HepG2 (cell line): ENCODE results near the gene TMTC1. TPM values are rescaled to one million over a fixed set of nuclear protein-coding genes. Genes with fewer than 3 reads are reported as not detected.

Source experiments
- ATAC-seq: fragments of 200-7000 bp; cut with Tn5 transposase; 3 replicates; pipeline ENCODE4 v1.9.1; 2020; ENCODE audit warnings: mild to moderate bottlenecking, moderate library complexity
- BruUV-seq: library from RNA; stranded (reverse); fragments of 400-500 nt; replicated peaks from 2 replicates; lab custom pipeline; 2021; lab: Mats Ljungman, UMichigan
- CTCF ChIA-PET: fragments of 300-600 bp; formaldehyde crosslinking; extraction: SDS; loops from one replicate; lab custom pipeline; 2021; ENCODE audit warnings: low total read pairs, inconsistent platforms, low intra/inter-chr PET ratio; lab: Yijun Ruan, JAX
- POLR2A ChIA-PET: fragments of 350-600 bp; sonication (Branson Sonifier 250); formaldehyde crosslinking; loops from one replicate; lab custom pipeline; 2020; ENCODE audit warnings: antibody characterized with exemption, inconsistent platforms; lab: Yijun Ruan, JAX
- DNase-seq: peaks from one replicate; pipeline ENCODE4 v3.0.0-alpha.2; 2015; ENCODE audit warnings: low spot score
- FAIRE-seq: peaks from 3 replicates; lab custom pipeline; 2011; peaks lifted over from hg19 to GRCh38; lab: Jason Lieb, UNC
- H2AFZ ChIP-seq: one replicate; pipeline ENCODE4 v1.6.1; 2011; ENCODE audit warnings: low read length, inconsistent platforms
- H3K27ac ChIP-seq: fragments of 300-600 bp; 3 replicates; pipeline ENCODE4 v1.8.0; 2011; ENCODE audit warnings: mixed run types, mild to moderate bottlenecking, mixed read lengths, low read length, inconsistent platforms; ENCODE audit not compliant: insufficient read depth; ENCODE audit errors: extremely low read length
- H3K27me3 ChIP-seq, 2 experiments: fragments of 200-600 bp in 1 of 2; 2 replicates in 1 of 2; 3 replicates in 1 of 2; pipeline versions ENCODE4 v1.6.0 to v1.8.0; 2011; ENCODE audit warnings: low read length in 2 of 2, mild to moderate bottlenecking in 2 of 2, moderate library complexity in 2 of 2, inconsistent platforms in 1 of 2; ENCODE audit not compliant: insufficient read depth in 2 of 2, control insufficient read depth in 1 of 2
- H3K36me3 ChIP-seq, 2 experiments: fragments of 200-600 bp in 1 of 2; replicated peaks in 1 of 2; 2 replicates in 1 of 2; 3 replicates in 1 of 2; pipeline versions ENCODE4 v1.5.1 to v1.8.0; 2011; ENCODE audit warnings: low read length in 2 of 2, inconsistent platforms in 1 of 2; ENCODE audit not compliant: insufficient read depth in 2 of 2, control insufficient read depth in 1 of 2
- H3K4me1 ChIP-seq: 2 replicates; pipeline ENCODE4 v1.5.1; 2012; ENCODE audit warnings: low read length, inconsistent platforms; ENCODE audit not compliant: insufficient read depth
- H3K4me2 ChIP-seq: 2 replicates; pipeline ENCODE4 v1.6.0; 2011; ENCODE audit warnings: low read depth, low read length, inconsistent platforms
- H3K4me3 ChIP-seq, 3 experiments: fragments of 200-600 bp in 1 of 3; sonication (generic), shearing (Covaris generic) in 1 of 3; replicated peaks in 1 of 3; 2 replicates each; pipeline ENCODE4 v1.5.1; 2011 to 2016; ENCODE audit warnings: low read length in 3 of 3, inconsistent platforms in 2 of 3, low read depth in 2 of 3, mild to moderate bottlenecking in 2 of 3, control low read depth in 1 of 3, mixed read lengths in 1 of 3; ENCODE audit not compliant: insufficient read depth in 1 of 3
- H3K79me2 ChIP-seq: one replicate; pipeline ENCODE4 v1.6.1; 2011; ENCODE audit warnings: low read length, inconsistent platforms; ENCODE audit not compliant: insufficient read depth
- H3K9ac ChIP-seq: 2 replicates; pipeline ENCODE4 v1.6.0; 2011; ENCODE audit warnings: mild to moderate bottlenecking, low read depth, low read length, inconsistent platforms; ENCODE audit not compliant: insufficient read depth
- H3K9me3 ChIP-seq: 2 replicates; pipeline ENCODE4 v1.5.1; 2012; ENCODE audit warnings: mild to moderate bottlenecking, low read length
- H4K20me1 ChIP-seq: 2 replicates; pipeline ENCODE4 v1.6.0; 2011; ENCODE audit warnings: inconsistent platforms, mild to moderate bottlenecking, low read length, moderate library complexity; ENCODE audit not compliant: insufficient read depth
- MAF1 ChIP-seq: sonication (generic); formaldehyde crosslinking; IDR thresholded peaks from 2 replicates; pipeline ENCODE4 v1.5.0; 2020; ENCODE audit warnings: missing genetic modification reagents, borderline replicate concordance
- ZNF7 ChIP-seq: IDR thresholded peaks from 2 replicates; pipeline ENCODE4 v1.6.1; 2016; ENCODE audit warnings: missing biosample characterization, missing genetic modification reagents
- WGBS: methylation state at CpG from one replicate; pipeline ENCODE4 v1.1.6; 2017; ENCODE audit warnings: low lambda C conversion rate; 5-methylcytosine and 5-hydroxymethylcytosine counted together
- in situ Hi-C: cut with HindIII; loops from 2 replicates; pipeline ENCODE4 v1.10.0; 2017; ENCODE audit warnings: low pct_unique_long_range_greater_than_20kb; ENCODE audit not compliant: extremely low pct_ligation_motif_present
- intact Hi-C: fragments of 100-400 bp; cut with micrococcal nuclease; formaldehyde crosslinking; loops from one replicate; pipeline ENCODE4 v1.10.0; 2022; ENCODE audit not compliant: unreplicated experiment
- polyA plus RNA-seq, 8 experiments: library from polyadenylated mRNA; depleted of rRNA in 3 of 8; stranded (reverse) in 7 of 8; unstranded in 1 of 8; fragments of >200 nt; fragmentation: Illumina TruSeq in 4 of 8; extraction: Trizol in 4 of 8; gene quantifications; 2 replicates each; pipeline versions ENCODE4 v1.2.1 to v1.2.3, GENCODE V29; 2011 to 2016; ENCODE audit warnings: low read depth in 4 of 8, missing spikeins in 1 of 8, mixed read lengths in 1 of 8; ENCODE audit not compliant: insufficient read depth in 1 of 8
- total RNA-seq, 5 experiments: library from RNA; depleted of rRNA; stranded (reverse); fragments of >200 nt; fragmentation: Illumina TruSeq; extraction: Trizol; gene quantifications; 2 replicates each; pipeline ENCODE4 v1.2.3, GENCODE V29; 2016; ENCODE audit warnings: low read depth in 1 of 5
- TF ChIP-seq, protein P1 (sequence below): sonication (generic); formaldehyde crosslinking; IDR thresholded peaks from 2 replicates; pipeline ENCODE4 v1.4.0; 2020; ENCODE audit warnings: low read depth, mild to moderate bottlenecking, missing genetic modification reagents
- TF ChIP-seq, protein P2 (sequence below): sonication (generic); formaldehyde crosslinking; IDR thresholded peaks from 2 replicates; pipeline ENCODE4 v1.4.0; 2020; ENCODE audit warnings: missing genetic modification reagents
- TF ChIP-seq, protein P3 (sequence below): sonication (generic); formaldehyde crosslinking; IDR thresholded peaks from 2 replicates; pipeline ENCODE4 v1.8.1; 2022; ENCODE audit warnings: mild to moderate bottlenecking, missing genetic modification reagents

TMTC1 gene
- total and polyA plus RNA-seq, 2 of the 13 experiments (the other 11 are each of a cell fraction or from before 2014, with no cell fraction given), result 0.69 to 1.8 TPM

DNA sequence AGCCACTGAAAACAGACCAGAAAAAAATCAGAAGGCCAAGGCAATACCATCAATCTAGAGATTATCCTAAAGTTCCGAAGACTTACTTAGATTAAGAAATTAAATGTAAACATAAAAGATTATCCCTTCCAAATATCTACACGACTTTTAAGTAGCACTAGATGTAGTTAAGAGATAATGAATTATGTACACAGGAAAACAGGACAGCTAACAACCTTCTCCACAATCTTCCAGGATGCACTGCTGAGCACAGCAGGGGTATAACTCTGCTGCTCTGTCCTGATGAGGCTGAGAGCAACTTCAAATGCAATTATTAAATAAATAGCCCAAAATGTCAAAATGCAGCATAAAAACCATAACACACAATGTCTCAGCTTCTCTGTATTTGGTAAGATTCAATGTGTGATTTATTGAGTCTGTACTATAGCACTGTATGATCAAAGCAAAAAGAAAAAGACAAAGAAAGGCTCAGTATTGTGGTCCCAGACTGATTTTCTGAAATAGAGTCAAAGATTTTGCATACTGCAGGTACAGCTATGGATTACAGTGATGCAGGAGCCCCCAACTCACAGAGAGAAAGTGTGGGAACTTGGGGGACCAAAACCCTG, 56.9 kb downstream of the TMTC1 start (continued):
- TF ChIP-seq, protein P1, sequence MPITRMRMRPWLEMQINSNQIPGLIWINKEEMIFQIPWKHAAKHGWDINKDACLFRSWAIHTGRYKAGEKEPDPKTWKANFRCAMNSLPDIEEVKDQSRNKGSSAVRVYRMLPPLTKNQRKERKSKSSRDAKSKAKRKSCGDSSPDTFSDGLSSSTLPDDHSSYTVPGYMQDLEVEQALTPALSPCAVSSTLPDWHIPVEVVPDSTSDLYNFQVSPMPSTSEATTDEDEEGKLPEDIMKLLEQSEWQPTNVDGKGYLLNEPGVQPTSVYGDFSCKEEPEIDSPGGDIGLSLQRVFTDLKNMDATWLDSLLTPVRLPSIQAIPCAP (CRISPR knock-in tag), result no peak
- TF ChIP-seq, protein P2, sequence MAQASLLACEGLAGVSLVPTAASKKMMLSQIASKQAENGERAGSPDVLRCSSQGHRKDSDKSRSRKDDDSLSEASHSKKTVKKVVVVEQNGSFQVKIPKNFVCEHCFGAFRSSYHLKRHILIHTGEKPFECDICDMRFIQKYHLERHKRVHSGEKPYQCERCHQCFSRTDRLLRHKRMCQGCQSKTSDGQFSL (CRISPR knock-in tag), result no peak
- TF ChIP-seq MAF1 (CRISPR knock-in tag) (no peak), ZNF7 (CRISPR knock-in tag) (no peak)

DNA sequence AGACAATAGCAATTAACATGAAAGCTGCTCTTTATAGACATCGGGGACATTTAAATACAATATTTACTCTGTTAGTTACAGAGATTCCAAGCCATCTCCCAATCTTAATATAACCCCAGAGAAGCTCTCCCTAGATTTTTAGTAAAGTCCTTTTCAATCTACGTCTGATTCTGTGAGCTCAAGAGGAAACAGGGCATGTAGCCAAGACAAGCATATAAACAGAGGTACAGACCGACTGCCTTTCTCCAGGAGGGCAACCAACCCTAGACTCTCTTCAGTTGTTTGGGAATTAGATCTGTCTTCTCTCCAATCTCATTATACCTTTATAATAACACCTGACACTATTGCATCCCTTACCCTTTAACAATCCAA, 57.4 kb downstream of the TMTC1 start:
- BruUV-seq, result no TSS peak
- H3K36me3 ChIP-seq, result no peaks in the 10 kb centered on the region
- H2AFZ ChIP-seq, result no peak overlapping the region
- ChIA-PET POLR2A (no interaction called here), CTCF (no interaction called here)
- TF ChIP-seq, protein P3, sequence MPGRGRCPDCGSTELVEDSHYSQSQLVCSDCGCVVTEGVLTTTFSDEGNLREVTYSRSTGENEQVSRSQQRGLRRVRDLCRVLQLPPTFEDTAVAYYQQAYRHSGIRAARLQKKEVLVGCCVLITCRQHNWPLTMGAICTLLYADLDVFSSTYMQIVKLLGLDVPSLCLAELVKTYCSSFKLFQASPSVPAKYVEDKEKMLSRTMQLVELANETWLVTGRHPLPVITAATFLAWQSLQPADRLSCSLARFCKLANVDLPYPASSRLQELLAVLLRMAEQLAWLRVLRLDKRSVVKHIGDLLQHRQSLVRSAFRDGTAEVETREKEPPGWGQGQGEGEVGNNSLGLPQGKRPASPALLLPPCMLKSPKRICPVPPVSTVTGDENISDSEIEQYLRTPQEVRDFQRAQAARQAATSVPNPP (CRISPR knock-in tag), result no peak
- no peak overlapping the region for H3K4me2 ChIP-seq
- H3K27me3 ChIP-seq, result no peaks in the 10 kb centered on the region
- H3K9me3 ChIP-seq, result no peaks in the 10 kb centered on the region
- no peak for ATAC-seq
- 14% methylated on average over 3 of the region's 3 CpGs for WGBS
- no peaks in the 10 kb centered on the region for H4K20me1 ChIP-seq
- DNase-seq, result no peak
- no peak overlapping the region for H3K9ac ChIP-seq
- intact Hi-C loops (no loop called here), in situ Hi-C loops (no loop called here)
- no peak overlapping the region for H3K27ac ChIP-seq
- FAIRE-seq, result no peak
- H3K4me1 ChIP-seq, result no peaks in the 10 kb centered on the region
- no peaks in the 10 kb centered on the region for H3K79me2 ChIP-seq
- H3K4me3 ChIP-seq, result no peak overlapping the region
